NCI-H2196 (cell line): ENCODE measurements around the gene PGBD5.

Source experiments
- DNase-seq: peaks from one replicate; lab custom pipeline; 2025; ENCODE audit not compliant: unreplicated experiment; lab: John Stamatoyannopoulos, UW

The PGBD5 gene

DNA sequence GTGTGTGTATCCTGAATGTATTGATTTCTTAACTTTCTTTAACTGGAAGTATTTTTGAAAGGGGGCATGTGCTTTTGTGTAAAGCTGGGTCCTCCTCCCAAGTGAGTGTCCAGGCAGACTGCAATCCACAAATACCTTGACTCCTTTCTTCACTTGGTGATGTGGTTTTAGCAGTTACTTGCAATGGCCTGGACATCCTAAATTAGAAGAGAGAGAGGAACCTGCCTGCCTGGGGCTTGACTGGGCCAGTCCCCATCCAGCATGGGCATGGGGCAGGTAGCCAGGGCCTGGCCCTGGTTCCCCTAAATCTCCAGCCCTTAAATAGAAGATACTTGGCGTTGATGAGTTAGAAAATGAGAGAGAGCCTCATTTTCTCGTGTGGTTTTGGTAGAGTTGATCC, 159.7 kb downstream of the PGBD5 start:
- DNase-seq, result no peak

DNA sequence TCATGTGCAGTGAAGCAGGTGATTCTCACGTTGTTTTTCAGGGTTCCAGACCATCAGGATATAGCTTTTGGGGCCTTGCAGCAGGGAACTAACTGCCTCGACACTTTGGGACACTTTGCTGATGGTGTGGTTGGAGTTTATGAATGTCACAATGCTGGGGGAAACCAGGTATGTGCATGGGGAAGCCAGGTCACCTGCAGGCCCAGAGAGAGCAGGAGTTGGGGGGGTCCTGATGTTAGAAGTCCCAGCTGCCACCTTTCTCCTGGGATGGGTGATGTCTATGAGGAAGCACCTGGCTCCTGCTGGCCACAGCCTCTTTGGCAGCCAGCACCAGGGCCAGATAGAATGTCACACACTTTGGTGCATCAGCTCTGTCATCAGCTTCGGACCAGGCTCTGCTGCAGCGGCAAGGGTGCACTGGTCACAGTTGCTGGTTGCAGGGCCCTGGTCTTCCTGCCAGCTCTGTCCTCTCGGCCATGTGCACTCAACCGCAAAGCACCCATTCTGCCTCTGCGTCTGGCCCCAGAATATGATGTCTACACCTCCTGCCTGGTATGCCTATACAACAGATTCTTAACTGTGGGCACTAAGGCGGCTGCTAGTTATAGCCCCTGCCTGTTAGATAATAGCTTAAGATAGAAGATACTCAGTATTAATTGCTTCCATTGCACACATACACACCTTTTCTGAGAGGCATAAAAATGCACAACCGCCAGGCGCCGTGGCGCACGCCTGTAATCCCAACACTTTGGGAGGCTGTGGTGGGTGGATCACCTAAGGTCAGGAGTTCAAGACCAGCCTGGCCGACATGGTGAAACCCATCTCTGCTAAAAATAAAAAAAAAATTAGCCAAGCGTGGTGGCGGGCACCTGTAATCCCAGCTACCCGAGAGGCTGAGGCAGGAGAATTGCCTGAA, 160.7 kb downstream of the PGBD5 start:
- DNase-seq, result peak; percentile 62
